DMS79 treated with DMSO at 0.1 percent for 48 hours (cell line): ENCODE measurements around the gene FAM43B.
"Not testable (repeated sequence)": the region's sequence is repeated elsewhere in the genome, so short reads cannot be mapped to it uniquely, and the experiment has no call there.

Experiments used
- DNase-seq: peaks from one replicate; lab custom pipeline; 2025; lab: John Stamatoyannopoulos, UW

The FAM43B gene

GRCh38 chr1:20551945-20552727, at the start of gene FAM43B:
FAM43B (plus strand) TSS chr1:20552573; CDS start chr1:20552974, 401 bp downstream.
- peak; percentile 63 for DNase-seq

GRCh38 chr1:20505488-20505887, 46.9 kb upstream of the FAM43B start:
- no peak for DNase-seq

DNA sequence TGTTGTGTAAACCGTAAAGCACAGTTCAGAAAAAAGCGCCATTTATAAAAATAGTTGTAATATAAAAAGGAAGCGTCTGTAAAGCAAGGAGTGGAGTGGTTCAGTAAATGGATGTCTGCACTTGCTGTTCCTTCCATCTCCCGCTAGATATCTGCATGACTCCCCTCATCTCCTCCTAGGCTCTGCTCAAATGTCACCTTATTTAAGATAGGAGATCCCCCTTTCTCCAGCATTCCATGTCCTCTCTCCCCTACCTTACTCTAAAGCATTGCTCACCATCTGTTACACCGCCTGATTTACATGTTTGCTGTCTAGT, 45.2 kb upstream of the FAM43B start:
- DNase-seq: no peak

DNA sequence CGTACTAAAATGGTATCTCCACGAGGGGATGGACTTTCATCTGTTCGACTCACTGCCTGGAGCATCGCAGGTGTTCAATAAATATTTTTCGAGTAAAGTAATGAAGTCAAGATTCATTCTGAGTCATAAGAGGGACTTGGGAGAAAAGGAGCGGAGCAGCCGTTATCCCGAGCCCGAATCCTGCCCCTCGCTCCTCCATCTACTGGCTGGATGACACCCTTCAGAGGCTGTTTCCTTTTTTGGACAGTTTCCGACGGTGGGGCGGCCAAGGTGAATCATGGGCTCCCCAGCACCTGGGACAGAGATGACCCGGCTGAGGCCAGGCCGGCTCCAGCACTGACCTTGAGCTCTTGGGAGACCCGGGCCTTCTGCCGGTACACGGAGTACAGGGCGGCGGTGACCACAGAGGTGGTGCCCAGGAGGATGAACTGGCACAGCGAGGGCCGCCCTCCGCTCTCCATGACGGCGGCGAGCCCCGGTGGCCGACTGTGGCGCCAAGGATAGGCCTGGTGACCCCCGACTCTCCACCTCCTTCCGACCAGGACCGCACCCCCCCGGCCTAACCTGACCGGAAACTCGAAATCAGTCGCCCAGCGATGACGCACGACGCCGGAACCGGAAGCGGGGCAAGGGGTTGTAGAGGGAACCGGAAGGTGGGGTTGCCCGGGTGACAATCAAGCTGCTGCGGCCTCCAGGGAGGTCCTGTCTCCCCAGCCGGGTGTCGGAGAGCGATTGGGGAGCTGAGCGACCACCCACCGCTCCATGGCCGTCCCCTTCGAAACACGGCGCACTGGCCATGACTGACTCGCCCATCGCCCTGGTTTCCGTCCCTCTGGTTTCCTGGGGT, 44.6 kb upstream of the FAM43B start, which contains the start of gene MUL1:
Gene MUL1 (minus strand): TSS at position 588 of the 847 bp plus-strand sequence. CDS start 127 bp downstream, at position 461.
- DNase-seq: peak; percentile 91

DNA sequence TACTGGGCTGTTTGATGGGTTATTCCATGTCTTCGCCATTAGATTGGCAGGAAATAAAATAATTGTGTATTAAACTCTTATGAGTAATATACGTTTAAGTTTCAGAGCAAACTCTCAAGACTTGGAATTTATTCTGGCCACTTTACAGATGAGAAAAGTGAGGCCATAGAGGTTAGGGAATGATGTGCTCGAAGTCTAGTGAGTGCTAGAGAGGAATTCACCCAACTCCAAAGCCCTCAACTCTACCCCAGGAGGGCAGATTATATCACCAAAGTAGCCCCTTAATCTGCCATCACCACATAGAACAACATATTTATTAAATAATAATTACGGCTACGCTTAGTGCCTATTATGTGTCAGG, 44.0 kb upstream of the FAM43B start:
- no peak for DNase-seq

DNA sequence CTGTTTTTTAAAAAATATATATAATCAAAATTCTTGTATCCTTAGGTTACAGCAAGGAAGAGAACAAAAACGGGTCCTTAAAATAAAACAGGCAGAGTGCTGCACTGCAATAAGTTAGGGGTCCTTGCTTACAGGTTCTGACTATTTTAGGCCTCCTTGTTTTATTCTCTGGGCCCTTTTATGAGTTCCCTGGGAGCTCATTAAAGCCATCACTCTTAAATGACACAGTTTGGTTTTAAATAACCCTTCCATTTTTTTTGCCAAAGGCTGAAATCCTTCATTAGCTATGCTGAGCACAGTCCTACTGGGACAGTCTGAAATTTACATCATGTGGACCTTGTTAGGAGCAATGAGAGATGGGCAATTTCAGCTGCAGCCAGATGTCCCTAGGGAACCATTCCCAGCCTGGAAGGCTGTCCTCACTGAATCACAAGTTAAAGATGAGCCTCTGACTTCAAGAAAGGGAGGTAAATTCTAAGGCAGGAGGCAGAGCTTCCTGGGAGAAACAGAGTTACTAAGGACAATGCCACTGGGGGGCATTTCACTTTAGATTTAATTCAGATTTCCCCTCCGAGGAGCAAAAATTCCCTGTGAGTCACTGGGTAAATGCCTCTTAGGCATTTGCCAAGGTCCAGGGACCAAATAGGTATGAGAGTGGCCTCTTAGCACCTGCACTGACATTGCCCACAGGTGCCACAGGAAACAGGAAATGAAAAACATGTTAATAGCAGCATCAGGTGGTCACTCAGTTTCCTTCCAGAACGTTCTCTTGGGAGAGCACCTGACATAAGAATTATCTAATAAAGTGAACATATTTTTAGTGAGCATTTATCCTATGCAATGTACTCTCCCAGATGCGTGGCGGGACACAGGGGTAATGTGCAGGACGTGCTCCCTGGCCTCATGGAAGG, 40.6 kb upstream of the FAM43B start:
- DNase-seq: no peak

- DNase-seq: not testable (repeated sequence)
Measured at GRCh38 chr1:20519609-20520262, 32.6 kb upstream of the FAM43B start.

DNA sequence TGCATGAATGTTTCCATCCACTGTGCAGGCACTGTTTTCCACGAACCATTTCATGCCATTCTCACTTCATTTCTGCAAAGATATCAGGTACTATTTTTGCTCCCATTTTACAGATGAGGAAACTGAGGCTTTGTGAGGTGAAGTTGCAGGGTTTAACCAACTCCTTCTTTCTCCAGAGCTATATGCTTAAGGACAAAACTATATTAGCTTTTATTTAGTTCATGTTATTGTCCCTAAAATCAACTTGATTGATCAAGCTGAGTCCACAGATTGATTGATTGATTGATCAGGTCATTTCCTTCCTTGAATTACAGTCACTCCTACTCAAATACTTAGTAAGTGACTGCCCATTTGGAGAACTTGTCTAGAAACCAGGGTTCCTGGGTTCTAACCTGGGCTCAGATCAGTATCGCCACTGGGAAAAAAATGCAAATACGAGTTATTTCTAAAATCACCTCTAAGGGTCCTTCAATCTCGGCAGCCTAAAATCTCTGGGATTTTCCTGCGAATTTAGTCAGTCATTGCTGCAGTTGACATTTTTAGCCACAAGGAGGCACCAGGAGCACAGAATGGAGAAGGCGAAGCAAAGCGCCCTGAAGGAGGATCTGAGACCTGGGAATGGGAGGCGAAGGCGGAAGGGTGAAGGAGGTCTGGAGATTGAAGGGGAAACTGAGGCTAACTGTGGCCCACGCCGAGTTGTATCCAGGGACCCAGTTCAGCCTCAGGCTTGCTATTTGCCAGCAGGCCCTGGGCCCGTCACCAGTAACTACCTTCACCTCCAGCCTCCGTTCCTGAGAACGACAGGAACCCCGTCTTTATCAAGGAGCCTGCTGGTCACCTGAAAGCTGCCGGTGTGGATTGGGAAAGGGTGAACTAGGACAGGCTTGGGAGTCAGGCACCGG, 30.2 kb upstream of the FAM43B start:
- peak; percentile 79 for DNase-seq

- no peak for DNase-seq
Measured at GRCh38 chr1:20526267-20526666, 26.1 kb upstream of the FAM43B start.

DNA sequence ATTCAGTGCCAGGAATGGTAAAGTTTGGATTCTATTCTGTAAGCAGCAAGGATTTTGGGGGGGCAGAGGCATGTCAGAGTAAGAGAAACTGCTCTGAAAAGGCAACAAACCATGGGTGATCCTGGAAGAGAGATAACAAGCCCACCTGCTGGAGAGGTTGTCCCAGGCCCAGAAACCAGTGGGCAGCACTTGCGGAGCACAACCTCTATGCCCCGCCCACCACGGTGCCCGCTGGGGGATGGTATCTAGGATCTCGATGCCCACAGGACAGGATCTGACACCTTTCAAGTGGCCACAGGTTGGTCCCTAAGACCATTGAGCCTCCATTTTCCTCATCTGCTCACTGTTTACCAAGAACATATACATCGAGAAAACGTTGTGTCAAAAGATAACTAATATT, 24.2 kb upstream of the FAM43B start:
- DNase-seq: no peak

DNA sequence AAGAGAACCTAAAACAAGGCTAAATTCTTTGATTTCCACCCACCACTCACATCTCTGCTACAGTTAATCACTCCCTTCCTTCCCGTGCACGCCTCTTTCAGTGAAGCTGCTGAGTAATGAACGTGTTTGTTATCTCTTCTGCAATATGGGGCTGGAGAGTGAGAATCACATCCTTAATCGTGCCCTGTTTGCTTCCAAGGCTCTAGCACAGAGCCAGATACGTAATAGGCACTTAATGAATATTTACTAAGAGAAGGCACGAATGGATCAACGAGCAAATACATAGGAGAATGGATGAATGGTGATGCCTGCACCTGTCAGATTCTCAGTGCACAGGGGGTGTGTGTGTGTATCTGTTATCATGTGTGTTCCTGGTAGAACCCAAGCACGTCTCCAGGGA, 22.1 kb upstream of the FAM43B start:
- DNase-seq: no peak

DNA sequence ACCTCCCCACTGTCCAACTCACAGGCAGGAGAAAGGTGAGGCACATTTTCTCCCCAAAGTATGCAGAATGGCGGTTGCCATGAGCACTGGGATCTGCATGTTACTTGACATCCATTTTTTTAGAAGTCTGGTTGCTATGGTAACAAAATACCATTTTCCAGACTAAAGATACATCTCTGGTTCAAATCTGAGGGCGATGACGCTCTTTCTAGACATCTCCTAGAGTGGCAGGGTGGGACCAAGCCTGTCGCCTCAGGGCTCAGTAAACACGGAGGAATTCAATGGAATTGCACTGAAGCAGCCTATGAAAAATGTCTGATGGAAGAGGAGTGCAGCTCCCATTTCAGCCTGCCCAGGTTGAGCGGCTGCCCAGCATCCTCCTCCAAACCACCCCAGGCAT, 21.5 kb upstream of the FAM43B start:
- DNase-seq: no peak

- DNase-seq: no peak
Measured at GRCh38 chr1:20533635-20534034, 18.7 kb upstream of the FAM43B start.

DNA sequence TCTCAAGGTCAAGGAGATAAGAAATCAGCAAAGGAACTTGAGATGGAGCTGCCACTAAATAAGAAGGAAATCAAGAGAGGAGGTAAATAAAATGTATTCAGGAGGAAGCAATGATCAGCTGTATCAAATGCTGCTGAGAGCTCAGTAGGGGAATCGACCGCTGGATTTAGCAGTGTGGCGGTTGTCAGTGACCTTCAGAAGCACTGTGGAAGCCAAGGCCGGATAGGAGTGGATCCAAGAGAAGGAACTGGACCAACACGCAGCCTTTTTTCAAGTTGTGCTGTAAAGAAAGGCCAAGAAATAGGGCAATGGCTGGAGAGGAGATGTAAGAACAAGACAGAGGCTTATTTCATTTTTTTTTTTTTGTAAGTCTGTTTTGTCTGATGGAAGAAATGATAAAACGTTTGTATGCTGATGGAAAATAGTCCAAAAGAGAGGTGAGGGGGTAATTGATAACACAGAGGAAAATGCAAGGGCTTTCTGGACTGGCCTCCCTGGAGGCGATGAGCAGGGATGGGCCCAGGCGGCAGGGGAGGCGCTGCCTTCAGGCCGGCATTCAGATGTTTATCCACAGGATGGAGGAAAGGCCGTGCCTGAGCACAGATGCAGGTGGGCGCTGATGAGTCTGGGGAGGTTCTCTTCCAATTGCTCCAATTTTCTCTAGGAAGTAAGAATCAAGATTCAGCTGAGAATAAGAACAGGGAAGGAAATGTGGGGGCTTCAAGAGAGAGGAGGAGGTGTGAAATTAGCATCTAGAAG, 17.5 kb upstream of the FAM43B start:
- DNase-seq: no peak

- DNase-seq: no peak
Measured at GRCh38 chr1:20538227-20538626, 14.1 kb upstream of the FAM43B start.

GRCh38 chr1:20538760-20539551, 13.4 kb upstream of the FAM43B start:
- no peak for DNase-seq

DNA sequence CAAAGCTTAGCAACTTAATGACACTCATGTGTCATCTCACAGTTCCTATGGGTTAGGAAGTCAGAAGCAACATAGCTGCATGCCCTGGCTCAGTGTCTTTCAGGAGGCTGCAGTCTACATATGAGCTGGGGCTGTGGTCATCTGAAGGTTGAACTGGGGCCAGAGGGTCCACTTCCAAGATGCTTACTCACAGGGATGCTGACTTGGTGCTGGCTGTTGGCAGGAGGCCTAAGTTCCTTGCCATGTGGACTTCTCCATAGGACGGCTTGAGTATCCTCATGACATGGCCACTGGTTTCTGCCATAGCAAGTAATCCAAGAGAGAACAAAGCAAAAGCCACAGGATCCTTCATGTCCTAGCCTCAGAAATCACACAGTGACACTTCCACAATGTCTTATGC, 12.1 kb upstream of the FAM43B start:
- no peak for DNase-seq

GRCh38 chr1:20546637-20547036, 5.7 kb upstream of the FAM43B start:
- DNase-seq: no peak

GRCh38 chr1:20551161-20551560, 1.2 kb upstream of the FAM43B start:
- no peak for DNase-seq
